ENCODE results near the gene TMEM163. TPM values are rescaled to one million over a fixed set of nuclear protein-coding genes. Genes with fewer than 3 reads are reported as not detected.
"Not testable (repeated sequence)": the region's sequence is repeated elsewhere in the genome, so short reads cannot be mapped to it uniquely, and the experiment has no call there.

Gene TMEM163
- total RNA-seq, 3 donors from 2014 or later, result 0.13 to 0.20 (median 0.14) TPM

GRCh38 chr2:134500211-134500935 is 218.4 kb downstream of the TMEM163 start:
- ATAC-seq, result no peak
- Mint-ChIP-seq H3K4me1 (ENCODE audit: low read depth) (no peaks in the 10 kb centered on the region), H3K36me3 (ENCODE audit: insufficient read depth) (no peaks in the 10 kb centered on the region), H3K27me3 (ENCODE audit: low read depth) (no peaks in the 10 kb centered on the region), H3K9me3 (peaks cover 4% of the 10 kb centered on the region), H3K4me3 (no peak overlapping the region)
- DNase-seq, result no peak

GRCh38 chr2:134499307-134499926 is 219.4 kb downstream of the TMEM163 start:
- H3K4me3 Mint-ChIP-seq, result no peak overlapping the region
- H3K4me1 Mint-ChIP-seq (ENCODE audit: low read depth), result no peaks in the 10 kb centered on the region

GRCh38 chr2:134498654-134499053 is 220.1 kb downstream of the TMEM163 start:
- H3K4me3 Mint-ChIP-seq, result no peak overlapping the region
- H3K36me3 Mint-ChIP-seq (ENCODE audit: insufficient read depth), result no peaks in the 10 kb centered on the region

More at GRCh38 chr2:134499307-134499926, 219.4 kb downstream of the TMEM163 start:
- H3K9me3 Mint-ChIP-seq, result peaks cover 4% of the 10 kb centered on the region
- no peaks in the 10 kb centered on the region for H3K36me3 Mint-ChIP-seq (ENCODE audit: insufficient read depth)
- DNase-seq (no peak), ATAC-seq (no peak)
- no peaks in the 10 kb centered on the region for H3K27me3 Mint-ChIP-seq (ENCODE audit: low read depth)

GRCh38 chr2:134493797-134494196 is 225.0 kb downstream of the TMEM163 start:
- Mint-ChIP-seq H3K4me3 (no peak overlapping the region), H3K27me3 (ENCODE audit: low read depth) (peaks cover 2% of the 10 kb centered on the region), H3K9me3 (no peaks in the 10 kb centered on the region), H3K4me1 (ENCODE audit: low read depth) (no peaks in the 10 kb centered on the region), H3K36me3 (ENCODE audit: insufficient read depth) (no peaks in the 10 kb centered on the region)
- ATAC-seq, result no peak
- DNase-seq, result no peak

More at GRCh38 chr2:134498654-134499053, 220.1 kb downstream of the TMEM163 start:
- Mint-ChIP-seq H3K9me3 (peaks cover 4% of the 10 kb centered on the region), H3K27me3 (ENCODE audit: low read depth) (peaks cover 2% of the 10 kb centered on the region), H3K4me1 (ENCODE audit: low read depth) (no peaks in the 10 kb centered on the region)
- DNase-seq (no peak), ATAC-seq (no peak)

GRCh38 chr2:134491771-134492441 is 226.9 kb downstream of the TMEM163 start:
- Mint-ChIP-seq H3K4me3 (no peak overlapping the region), H3K36me3 (ENCODE audit: insufficient read depth) (no peaks in the 10 kb centered on the region), H3K9me3 (no peaks in the 10 kb centered on the region), H3K4me1 (ENCODE audit: low read depth) (no peaks in the 10 kb centered on the region), H3K27me3 (ENCODE audit: low read depth) (peaks cover 2% of the 10 kb centered on the region)
- no peak for ATAC-seq
- no peak for DNase-seq

GRCh38 chr2:134491022-134491421 is 227.8 kb downstream of the TMEM163 start:
- Mint-ChIP-seq H3K27me3 (ENCODE audit: low read depth) (peaks cover 2% of the 10 kb centered on the region), H3K36me3 (ENCODE audit: insufficient read depth) (no peaks in the 10 kb centered on the region), H3K4me1 (ENCODE audit: low read depth) (no peaks in the 10 kb centered on the region), H3K9me3 (no peaks in the 10 kb centered on the region), H3K4me3 (no peak overlapping the region)
- DNase-seq, result no peak
- ATAC-seq, result peak in 1 of 2 donors; percentile 32

- no peaks in the 10 kb centered on the region for H3K9me3 Mint-ChIP-seq
- DNase-seq, result no peak
- H3K4me1 Mint-ChIP-seq (ENCODE audit: low read depth), result no peaks in the 10 kb centered on the region
- no peak overlapping the region for H3K4me3 Mint-ChIP-seq
- no peaks in the 10 kb centered on the region for H3K36me3 Mint-ChIP-seq (ENCODE audit: insufficient read depth)
- no peak for ATAC-seq
- H3K27me3 Mint-ChIP-seq (ENCODE audit: low read depth), result peaks cover 2% of the 10 kb centered on the region
Observed at GRCh38 chr2:134490559-134490958, 228.2 kb downstream of the TMEM163 start.

- ATAC-seq (peak in 1 of 2 donors; percentile 27), DNase-seq (no peak)
- no peaks in the 10 kb centered on the region for H3K4me1 Mint-ChIP-seq (ENCODE audit: low read depth)
- H3K4me3 Mint-ChIP-seq, result no peak overlapping the region
- H3K36me3 Mint-ChIP-seq (ENCODE audit: insufficient read depth), result no peaks in the 10 kb centered on the region
- H3K9me3 Mint-ChIP-seq, result no peaks in the 10 kb centered on the region
- H3K27me3 Mint-ChIP-seq (ENCODE audit: low read depth), result peaks cover 2% of the 10 kb centered on the region
Observed at GRCh38 chr2:134489732-134490384, 228.9 kb downstream of the TMEM163 start.

GRCh38 chr2:134482766-134483340 is 235.9 kb downstream of the TMEM163 start:
- DNase-seq (no peak), ATAC-seq (no peak)
- Mint-ChIP-seq H3K4me3 (no peak overlapping the region), H3K27me3 (ENCODE audit: low read depth) (peaks cover 3% of the 10 kb centered on the region), H3K36me3 (ENCODE audit: insufficient read depth) (no peaks in the 10 kb centered on the region), H3K4me1 (ENCODE audit: low read depth) (no peaks in the 10 kb centered on the region), H3K9me3 (no peaks in the 10 kb centered on the region)

- no peak for DNase-seq
- ATAC-seq, result no peak
- no peaks in the 10 kb centered on the region for H3K9me3 Mint-ChIP-seq
- H3K27me3 Mint-ChIP-seq (ENCODE audit: low read depth), result peaks cover 3% of the 10 kb centered on the region
- H3K4me3 Mint-ChIP-seq, result no peak overlapping the region
- H3K36me3 Mint-ChIP-seq (ENCODE audit: insufficient read depth), result no peaks in the 10 kb centered on the region
- H3K4me1 Mint-ChIP-seq (ENCODE audit: low read depth), result no peaks in the 10 kb centered on the region
Observed at GRCh38 chr2:134482131-134482723, 236.6 kb downstream of the TMEM163 start.

- peaks cover 3% of the 10 kb centered on the region for H3K27me3 Mint-ChIP-seq (ENCODE audit: low read depth)
- DNase-seq, result no peak
- no peaks in the 10 kb centered on the region for H3K36me3 Mint-ChIP-seq (ENCODE audit: insufficient read depth)
- no peak for ATAC-seq
- H3K4me1 Mint-ChIP-seq (ENCODE audit: low read depth), result no peaks in the 10 kb centered on the region
- H3K4me3 Mint-ChIP-seq, result no peak overlapping the region
- H3K9me3 Mint-ChIP-seq, result no peaks in the 10 kb centered on the region
Observed at GRCh38 chr2:134479696-134480330, 239.0 kb downstream of the TMEM163 start.

- not testable (repeated sequence) for DNase-seq; H3K36me3 Mint-ChIP-seq (ENCODE audit: insufficient read depth); H3K4me3 Mint-ChIP-seq; H3K4me1 Mint-ChIP-seq (ENCODE audit: low read depth); H3K27me3 Mint-ChIP-seq (ENCODE audit: low read depth); ATAC-seq
- H3K9me3 Mint-ChIP-seq, result peaks cover 15% of the 10 kb centered on the region
Observed at GRCh38 chr2:134476982-134477381, 241.8 kb downstream of the TMEM163 start.

GRCh38 chr2:134470561-134471168 is 248.1 kb downstream of the TMEM163 start:
- H3K27me3 Mint-ChIP-seq (ENCODE audit: low read depth), result no peaks in the 10 kb centered on the region
- H3K9me3 Mint-ChIP-seq, result peaks cover 17% of the 10 kb centered on the region
- H3K4me3 Mint-ChIP-seq, result no peak overlapping the region
- peaks cover 31% of the 10 kb centered on the region for H3K4me1 Mint-ChIP-seq (ENCODE audit: low read depth)
- H3K36me3 Mint-ChIP-seq (ENCODE audit: insufficient read depth), result no peaks in the 10 kb centered on the region
- DNase-seq (no peak), ATAC-seq (no peak)

Data from activated T-cell treated with anti-CD3 and anti-CD28 coated beads, Interleukin-2, amount 50 U/mL, for 4 hours (primary cell).